ENCODE results near the gene ZC3HAV1L. TPM values are rescaled to one million over a fixed set of nuclear protein-coding genes. Genes with fewer than 3 reads are reported as not detected.
A peak's percentile ranks its signal among the peaks of the same experiment; 100 is the strongest.

The ZC3HAV1L gene
- total and polyA plus RNA-seq, 2 of the 13 experiments (the other 11 are each of a cell fraction or from before 2014, with no cell fraction given): 8.4 to 11.1 TPM

DNA sequence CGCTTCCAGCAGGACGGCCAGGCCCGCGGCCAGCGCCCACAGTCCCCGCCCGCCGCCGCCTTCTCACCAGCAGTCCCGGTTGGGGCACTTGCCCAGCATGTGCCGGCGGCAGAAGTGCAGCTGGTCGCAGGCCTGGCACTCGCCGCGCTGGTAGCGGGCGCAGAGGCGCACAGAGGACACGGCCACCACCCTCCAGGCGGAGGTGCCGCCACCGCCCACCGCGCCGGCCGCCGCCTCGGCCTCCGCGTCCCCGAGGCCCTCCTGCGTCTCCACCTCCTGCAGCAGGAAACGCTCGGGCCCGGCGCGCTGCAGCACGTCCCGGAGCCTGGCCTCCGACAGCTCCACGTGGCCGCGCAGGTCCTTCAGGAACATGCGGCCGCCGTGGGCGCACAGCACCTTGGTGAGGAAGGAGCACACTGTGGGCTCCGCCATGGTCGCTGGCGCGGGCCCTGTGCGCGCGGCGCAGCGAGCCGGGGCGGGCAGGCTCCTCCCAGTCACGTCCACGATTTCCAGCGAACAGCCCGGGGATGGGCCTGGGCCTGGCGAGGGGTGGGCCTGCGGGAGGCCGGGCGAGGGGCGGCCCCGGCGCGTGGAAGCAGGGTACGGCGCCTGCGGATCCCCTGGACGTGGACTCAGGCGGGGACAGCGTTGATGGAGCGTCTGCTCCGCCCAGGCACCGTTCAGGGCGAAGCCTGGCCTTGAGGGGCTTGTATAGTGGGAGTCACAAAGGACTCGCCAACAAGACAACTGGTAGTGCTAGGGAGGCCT lies at the start of gene ZC3HAV1L (continued):
- TF ChIP-seq, protein P1, sequence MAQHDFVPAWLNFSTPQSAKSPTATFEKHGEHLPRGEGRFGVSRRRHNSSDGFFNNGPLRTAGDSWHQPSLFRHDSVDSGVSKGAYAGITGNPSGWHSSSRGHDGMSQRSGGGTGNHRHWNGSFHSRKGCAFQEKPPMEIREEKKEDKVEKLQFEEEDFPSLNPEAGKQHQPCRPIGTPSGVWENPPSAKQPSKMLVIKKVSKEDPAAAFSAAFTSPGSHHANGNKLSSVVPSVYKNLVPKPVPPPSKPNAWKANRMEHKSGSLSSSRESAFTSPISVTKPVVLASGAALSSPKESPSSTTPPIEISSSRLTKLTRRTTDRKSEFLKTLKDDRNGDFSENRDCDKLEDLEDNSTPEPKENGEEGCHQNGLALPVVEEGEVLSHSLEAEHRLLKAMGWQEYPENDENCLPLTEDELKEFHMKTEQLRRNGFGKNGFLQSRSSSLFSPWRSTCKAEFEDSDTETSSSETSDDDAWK (CRISPR knock-in tag; IDR thresholded peaks at IDR 0.05): no peak
- TF ChIP-seq ZNF558 (CRISPR knock-in tag; IDR thresholded peaks at IDR 0.05; ENCODE audit: borderline replicate concordance) (no peak; the same call in 1 of the 2 replicates), ZNF530 (CRISPR knock-in tag; IDR thresholded peaks at IDR 0.05; ENCODE audit: low read depth) (no peak), KLF12 (CRISPR knock-in tag; IDR thresholded peaks at IDR 0.05; ENCODE audit: borderline replicate concordance) (0 out of 2 replicates have a peak, but pooled peaks have one; percentile 33), PRMT3 (CRISPR knock-in tag; IDR thresholded peaks at IDR 0.05; ENCODE audit: borderline replicate concordance, low read depth) (no peak), ZNF251 (CRISPR knock-in tag; IDR thresholded peaks at IDR 0.05) (no peak), TBX2 (CRISPR knock-in tag; IDR thresholded peaks at IDR 0.05; ENCODE audit: borderline replicate concordance) (peak; percentile 73), PTBP1 (IDR thresholded peaks at IDR 0.05; ENCODE audit: low read depth, low read length, poor library complexity, severe bottlenecking) (no peak), SOX5 (CRISPR knock-in tag; IDR thresholded peaks at IDR 0.05; ENCODE audit: borderline replicate concordance) (no peak), ZKSCAN5 (CRISPR knock-in tag; IDR thresholded peaks at IDR 0.05) (no peak), RAD51 (IDR thresholded peaks at IDR 0.05; ENCODE audit: borderline replicate concordance) (no peak), ZKSCAN8 (CRISPR knock-in tag; IDR thresholded peaks at IDR 0.05; ENCODE audit: borderline replicate concordance) (no peak), ZBTB21 (CRISPR knock-in tag; IDR thresholded peaks at IDR 0.05) (no peak), ZNF446 (CRISPR knock-in tag; IDR thresholded peaks at IDR 0.05) (peak; percentile 70)
- TF ChIP-seq, protein P2, sequence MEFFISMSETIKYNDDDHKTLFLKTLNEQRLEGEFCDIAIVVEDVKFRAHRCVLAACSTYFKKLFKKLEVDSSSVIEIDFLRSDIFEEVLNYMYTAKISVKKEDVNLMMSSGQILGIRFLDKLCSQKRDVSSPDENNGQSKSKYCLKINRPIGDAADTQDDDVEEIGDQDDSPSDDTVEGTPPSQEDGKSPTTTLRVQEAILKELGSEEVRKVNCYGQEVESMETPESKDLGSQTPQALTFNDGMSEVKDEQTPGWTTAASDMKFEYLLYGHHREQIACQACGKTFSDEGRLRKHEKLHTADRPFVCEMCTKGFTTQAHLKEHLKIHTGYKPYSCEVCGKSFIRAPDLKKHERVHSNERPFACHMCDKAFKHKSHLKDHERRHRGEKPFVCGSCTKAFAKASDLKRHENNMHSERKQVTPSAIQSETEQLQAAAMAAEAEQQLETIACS (CRISPR knock-in tag; IDR thresholded peaks at IDR 0.05): peak; percentile 63
- TF ChIP-seq, protein P3, sequence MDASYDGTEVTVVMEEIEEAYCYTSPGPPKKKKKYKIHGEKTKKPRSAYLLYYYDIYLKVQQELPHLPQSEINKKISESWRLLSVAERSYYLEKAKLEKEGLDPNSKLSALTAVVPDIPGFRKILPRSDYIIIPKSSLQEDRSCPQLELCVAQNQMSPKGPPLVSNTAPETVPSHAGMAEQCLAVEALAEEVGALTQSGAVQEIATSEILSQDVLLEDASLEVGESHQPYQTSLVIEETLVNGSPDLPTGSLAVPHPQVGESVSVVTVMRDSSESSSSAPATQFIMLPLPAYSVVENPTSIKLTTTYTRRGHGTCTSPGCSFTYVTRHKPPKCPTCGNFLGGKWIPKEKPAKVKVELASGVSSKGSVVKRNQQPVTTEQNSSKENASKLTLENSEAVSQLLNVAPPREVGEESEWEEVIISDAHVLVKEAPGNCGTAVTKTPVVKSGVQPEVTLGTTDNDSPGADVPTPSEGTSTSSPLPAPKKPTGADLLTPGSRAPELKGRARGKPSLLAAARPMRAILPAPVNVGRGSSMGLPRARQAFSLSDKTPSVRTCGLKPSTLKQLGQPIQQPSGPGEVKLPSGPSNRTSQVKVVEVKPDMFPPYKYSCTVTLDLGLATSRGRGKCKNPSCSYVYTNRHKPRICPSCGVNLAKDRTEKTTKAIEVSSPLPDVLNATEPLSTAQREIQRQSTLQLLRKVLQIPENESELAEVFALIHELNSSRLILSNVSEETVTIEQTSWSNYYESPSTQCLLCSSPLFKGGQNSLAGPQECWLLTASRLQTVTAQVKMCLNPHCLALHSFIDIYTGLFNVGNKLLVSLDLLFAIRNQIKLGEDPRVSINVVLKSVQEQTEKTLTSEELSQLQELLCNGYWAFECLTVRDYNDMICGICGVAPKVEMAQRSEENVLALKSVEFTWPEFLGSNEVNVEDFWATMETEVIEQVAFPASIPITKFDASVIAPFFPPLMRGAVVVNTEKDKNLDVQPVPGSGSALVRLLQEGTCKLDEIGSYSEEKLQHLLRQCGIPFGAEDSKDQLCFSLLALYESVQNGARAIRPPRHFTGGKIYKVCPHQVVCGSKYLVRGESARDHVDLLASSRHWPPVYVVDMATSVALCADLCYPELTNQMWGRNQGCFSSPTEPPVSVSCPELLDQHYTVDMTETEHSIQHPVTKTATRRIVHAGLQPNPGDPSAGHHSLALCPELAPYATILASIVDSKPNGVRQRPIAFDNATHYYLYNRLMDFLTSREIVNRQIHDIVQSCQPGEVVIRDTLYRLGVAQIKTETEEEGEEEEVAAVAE (CRISPR knock-in tag; IDR thresholded peaks at IDR 0.05; ENCODE audit: borderline replicate concordance): no peak
- TF ChIP-seq, protein P4, sequence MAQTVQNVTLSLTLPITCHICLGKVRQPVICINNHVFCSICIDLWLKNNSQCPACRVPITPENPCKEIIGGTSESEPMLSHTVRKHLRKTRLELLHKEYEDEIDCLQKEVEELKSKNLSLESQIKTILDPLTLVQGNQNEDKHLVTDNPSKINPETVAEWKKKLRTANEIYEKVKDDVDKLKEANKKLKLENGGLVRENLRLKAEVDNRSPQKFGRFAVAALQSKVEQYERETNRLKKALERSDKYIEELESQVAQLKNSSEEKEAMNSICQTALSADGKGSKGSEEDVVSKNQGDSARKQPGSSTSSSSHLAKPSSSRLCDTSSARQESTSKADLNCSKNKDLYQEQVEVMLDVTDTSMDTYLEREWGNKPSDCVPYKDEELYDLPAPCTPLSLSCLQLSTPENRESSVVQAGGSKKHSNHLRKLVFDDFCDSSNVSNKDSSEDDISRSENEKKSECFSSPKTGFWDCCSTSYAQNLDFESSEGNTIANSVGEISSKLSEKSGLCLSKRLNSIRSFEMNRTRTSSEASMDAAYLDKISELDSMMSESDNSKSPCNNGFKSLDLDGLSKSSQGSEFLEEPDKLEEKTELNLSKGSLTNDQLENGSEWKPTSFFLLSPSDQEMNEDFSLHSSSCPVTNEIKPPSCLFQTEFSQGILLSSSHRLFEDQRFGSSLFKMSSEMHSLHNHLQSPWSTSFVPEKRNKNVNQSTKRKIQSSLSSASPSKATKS (CRISPR knock-in tag; IDR thresholded peaks at IDR 0.05): no peak
- TF ChIP-seq, protein P5, sequence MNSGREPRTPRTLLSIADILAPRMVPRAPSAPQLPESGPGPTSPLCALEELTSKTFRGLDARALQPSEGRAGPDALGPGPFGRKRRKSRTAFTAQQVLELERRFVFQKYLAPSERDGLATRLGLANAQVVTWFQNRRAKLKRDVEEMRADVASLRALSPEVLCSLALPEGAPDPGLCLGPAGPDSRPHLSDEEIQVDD (CRISPR knock-in tag; IDR thresholded peaks at IDR 0.05; ENCODE audit: borderline replicate concordance): peak; percentile 65; the same call in 1 of the 2 replicates
- TF ChIP-seq, protein P6, sequence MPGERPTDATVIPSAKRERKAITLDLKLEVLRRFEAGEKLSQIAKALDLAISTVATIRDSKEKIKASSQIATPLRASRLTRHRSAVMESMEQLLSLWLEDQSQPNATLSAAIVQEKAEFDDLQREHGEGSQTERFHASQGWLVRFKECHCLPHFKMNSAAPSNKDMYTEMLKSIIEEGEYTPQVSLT (CRISPR knock-in tag; IDR thresholded peaks at IDR 0.05; ENCODE audit: borderline replicate concordance, low read depth): no peak

Measured in HepG2 (cell line).